Uterus (tissue), 4 donors: Measurements from ENCODE around the gene OTOP1. TPM values are rescaled to one million over a fixed set of nuclear protein-coding genes. Genes with fewer than 3 reads are reported as not detected.
"Not testable (repeated sequence)": the region's sequence is repeated elsewhere in the genome, so short reads cannot be mapped to it uniquely, and the experiment has no call there.

Experiments used
- DNase-seq, 2 donors: peaks; one replicate each; pipeline ENCODE4 v3.0.0-alpha.2; 2019 to 2020
- H3K27ac ChIP-seq, 2 donors: fragments of 200-600 bp; sonication (generic); 1 replicate in 1 of 2; 2 replicates in 1 of 2; pipeline ENCODE4 v1.5.1; 2016 to 2018
- H3K27me3 ChIP-seq, 2 donors: fragments of 200-600 bp; sonication (generic); one replicate each; pipeline ENCODE4 v1.5.1; 2018 to 2019; ENCODE audit warnings: control low read depth in 1 of 2
- H3K36me3 ChIP-seq, 2 donors: fragments of 200-600 bp; sonication (generic); one replicate each; pipeline ENCODE4 v1.5.1; 2019; ENCODE audit warnings: control low read depth in 1 of 2
- H3K4me1 ChIP-seq, 2 donors: fragments of 200-600 bp; sonication (generic); one replicate each; pipeline ENCODE4 v1.5.1; 2018 to 2019; ENCODE audit warnings: control low read depth in 1 of 2
- H3K4me3 ChIP-seq, 2 donors: fragments of 200-600 bp; sonication (generic); 1 replicate in 1 of 2; 2 replicates in 1 of 2; pipeline ENCODE4 v1.5.1; 2018 to 2019; ENCODE audit warnings: mild to moderate bottlenecking in 1 of 2
- H3K9me3 ChIP-seq, 2 donors: fragments of 200-600 bp; sonication (generic); one replicate each; pipeline ENCODE4 v1.5.1; 2019; ENCODE audit warnings: control low read depth in 1 of 2
- POLR2A ChIP-seq, 2 donors: fragments of 450-650 bp; IDR thresholded peaks; one replicate each; pipeline ENCODE4 v1.6.1; 2016; ENCODE audit warnings: antibody characterized with exemption in 2 of 2, mild to moderate bottlenecking in 1 of 2, moderate library complexity in 1 of 2
- intact Hi-C: fragments of 100-400 bp; cut with DNase I; formaldehyde crosslinking; loops from one replicate; pipeline ENCODE4 v1.15.1; 2023; ENCODE audit warnings: low total_unique reads
- total RNA-seq, 4 donors: library from RNA; depleted of rRNA in 3 of 4; stranded (reverse); fragments of >200 nt in 3 of 4; gene quantifications; one replicate each; pipeline versions ENCODE4 v1.1.0 to v1.2.4, GENCODE V29; 2014 to 2023
- TF ChIP-seq, protein P1 (sequence below), 4 experiments: fragments of 200-600 bp in 2 of 4; fragments of 450-650 bp in 2 of 4; sonication (generic) in 2 of 4; IDR thresholded peaks; one replicate each; pipeline ENCODE4 v1.5.1; 2016 to 2019; ENCODE audit warnings: antibody characterized with exemption in 4 of 4, mild to moderate bottlenecking in 2 of 4, moderate library complexity in 1 of 4
- donor health status: DM: yes; HTN: yes; CAD: no.

The OTOP1 gene
- total RNA-seq, 4 donors from 2014 or later, result not detected

DNA sequence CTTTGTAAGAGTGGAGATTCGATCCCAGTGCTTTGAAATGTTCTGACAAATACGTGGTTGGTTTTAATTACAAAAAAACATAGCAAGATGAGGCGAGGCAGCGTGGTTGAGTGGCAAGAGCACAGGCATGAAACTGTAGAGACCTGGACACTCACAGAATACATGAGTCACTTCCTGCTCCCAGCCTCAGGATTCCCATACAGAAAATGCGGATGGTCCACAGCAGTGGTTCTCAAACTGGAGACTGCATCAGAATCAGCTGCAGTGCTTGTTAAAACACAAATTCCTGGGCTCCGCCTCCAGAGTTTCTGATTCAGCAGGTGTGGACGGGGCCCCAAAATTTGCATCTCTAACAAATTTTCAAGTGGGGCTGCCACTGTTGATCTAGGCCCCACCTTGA is 10.1 kb downstream of the OTOP1 start:
- no peak for DNase-seq
- no peaks in the 10 kb centered on the region for H3K27me3 ChIP-seq

DNA sequence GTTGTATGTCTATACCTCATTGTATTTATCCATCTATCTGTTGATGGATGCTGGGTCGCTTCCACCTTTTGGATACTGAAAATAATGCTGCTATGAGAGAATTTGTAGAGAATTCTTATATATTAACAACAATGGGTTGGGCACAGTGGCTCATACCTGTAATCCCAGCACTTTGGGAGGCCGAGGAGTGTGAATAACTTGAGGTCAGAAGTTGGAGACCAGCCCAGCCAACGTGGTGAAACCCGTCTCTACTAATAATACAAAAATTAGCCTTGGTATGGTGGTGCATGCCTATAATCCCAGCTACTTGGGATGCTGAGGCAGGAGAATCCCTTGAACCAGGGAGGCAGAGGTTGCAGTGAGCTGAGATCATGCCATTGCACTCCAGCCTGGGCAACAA is 13.1 kb downstream of the OTOP1 start:
- H3K4me1 ChIP-seq, DNase-seq, H3K27ac ChIP-seq, intact Hi-C loops, H3K27me3 ChIP-seq, H3K4me3 ChIP-seq, H3K9me3 ChIP-seq, H3K36me3 ChIP-seq: not testable (repeated sequence)

More for the DNA sequence above, 10.1 kb downstream of the OTOP1 start:
- Histone ChIP-seq H3K27ac (no peak overlapping the region), H3K4me3 (no peak overlapping the region), H3K4me1 (no peaks in the 10 kb centered on the region), H3K36me3 (no peaks in the 10 kb centered on the region), H3K9me3 (no peaks in the 10 kb centered on the region)
- intact Hi-C loops, result no loop called here
- TF ChIP-seq POLR2A (IDR thresholded peaks at IDR 0.05), result no peak
- TF ChIP-seq, protein P1, sequence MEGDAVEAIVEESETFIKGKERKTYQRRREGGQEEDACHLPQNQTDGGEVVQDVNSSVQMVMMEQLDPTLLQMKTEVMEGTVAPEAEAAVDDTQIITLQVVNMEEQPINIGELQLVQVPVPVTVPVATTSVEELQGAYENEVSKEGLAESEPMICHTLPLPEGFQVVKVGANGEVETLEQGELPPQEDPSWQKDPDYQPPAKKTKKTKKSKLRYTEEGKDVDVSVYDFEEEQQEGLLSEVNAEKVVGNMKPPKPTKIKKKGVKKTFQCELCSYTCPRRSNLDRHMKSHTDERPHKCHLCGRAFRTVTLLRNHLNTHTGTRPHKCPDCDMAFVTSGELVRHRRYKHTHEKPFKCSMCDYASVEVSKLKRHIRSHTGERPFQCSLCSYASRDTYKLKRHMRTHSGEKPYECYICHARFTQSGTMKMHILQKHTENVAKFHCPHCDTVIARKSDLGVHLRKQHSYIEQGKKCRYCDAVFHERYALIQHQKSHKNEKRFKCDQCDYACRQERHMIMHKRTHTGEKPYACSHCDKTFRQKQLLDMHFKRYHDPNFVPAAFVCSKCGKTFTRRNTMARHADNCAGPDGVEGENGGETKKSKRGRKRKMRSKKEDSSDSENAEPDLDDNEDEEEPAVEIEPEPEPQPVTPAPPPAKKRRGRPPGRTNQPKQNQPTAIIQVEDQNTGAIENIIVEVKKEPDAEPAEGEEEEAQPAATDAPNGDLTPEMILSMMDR (IDR thresholded peaks at IDR 0.05), result no peak

DNA sequence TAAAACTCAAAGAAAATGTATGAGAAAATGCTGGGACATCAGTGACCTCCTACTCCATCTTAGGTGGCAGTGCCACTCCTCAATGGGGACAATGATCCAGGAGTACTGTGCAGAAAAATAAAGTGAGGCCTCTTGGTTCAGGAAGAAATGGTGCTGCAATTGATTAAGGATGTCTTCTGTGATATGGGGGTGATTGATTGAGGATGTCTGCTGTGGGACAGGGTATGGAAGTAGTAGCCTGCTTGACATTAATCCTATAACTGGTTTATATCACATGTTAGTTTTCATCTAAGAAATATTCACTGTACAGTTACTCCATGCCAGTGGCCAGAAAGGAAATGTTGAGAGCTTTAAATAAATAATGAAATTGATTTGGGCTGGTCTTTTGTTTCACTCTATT is 20.5 kb downstream of the OTOP1 start:
- H3K27ac ChIP-seq, result no peak overlapping the region
- H3K4me3 ChIP-seq, result no peak overlapping the region
- no peaks in the 10 kb centered on the region for H3K9me3 ChIP-seq
- peaks cover 0 to 3% of the 10 kb centered on the region in 2 donors for H3K27me3 ChIP-seq
- intact Hi-C loops, result no loop called here
- no peaks in the 10 kb centered on the region for H3K36me3 ChIP-seq
- TF ChIP-seq POLR2A (IDR thresholded peaks at IDR 0.05), result no peak
- DNase-seq, result no peak
- H3K4me1 ChIP-seq, result no peaks in the 10 kb centered on the region

DNA sequence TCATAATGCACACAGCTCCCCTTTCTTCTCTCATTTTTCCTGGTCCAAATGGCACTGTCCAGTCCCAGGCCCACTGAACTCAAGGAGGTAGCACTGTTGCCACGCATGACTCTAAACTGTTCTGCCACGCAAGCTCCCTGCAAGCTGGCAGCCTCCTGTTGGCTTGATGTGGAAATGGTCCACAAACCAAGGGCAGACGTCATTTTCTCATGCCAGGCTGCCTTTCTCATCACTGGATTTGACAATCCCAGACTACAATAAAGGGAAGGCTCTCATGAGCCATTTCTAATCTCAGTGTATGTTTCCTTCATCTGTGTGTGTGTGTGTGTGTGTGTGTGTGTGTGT is 22.4 kb downstream of the OTOP1 start:
- peaks cover 0 to 3% of the 10 kb centered on the region in 2 donors for H3K27me3 ChIP-seq
- no peaks in the 10 kb centered on the region for H3K4me1 ChIP-seq
- TF ChIP-seq, protein P1 (IDR thresholded peaks at IDR 0.05), result no peak
- TF ChIP-seq POLR2A (IDR thresholded peaks at IDR 0.05), result no peak
- DNase-seq, result no peak
- intact Hi-C loops, result no loop called here
- no peak overlapping the region for H3K27ac ChIP-seq
- H3K36me3 ChIP-seq, result no peaks in the 10 kb centered on the region
- no peak overlapping the region for H3K4me3 ChIP-seq
- no peaks in the 10 kb centered on the region for H3K9me3 ChIP-seq

DNA sequence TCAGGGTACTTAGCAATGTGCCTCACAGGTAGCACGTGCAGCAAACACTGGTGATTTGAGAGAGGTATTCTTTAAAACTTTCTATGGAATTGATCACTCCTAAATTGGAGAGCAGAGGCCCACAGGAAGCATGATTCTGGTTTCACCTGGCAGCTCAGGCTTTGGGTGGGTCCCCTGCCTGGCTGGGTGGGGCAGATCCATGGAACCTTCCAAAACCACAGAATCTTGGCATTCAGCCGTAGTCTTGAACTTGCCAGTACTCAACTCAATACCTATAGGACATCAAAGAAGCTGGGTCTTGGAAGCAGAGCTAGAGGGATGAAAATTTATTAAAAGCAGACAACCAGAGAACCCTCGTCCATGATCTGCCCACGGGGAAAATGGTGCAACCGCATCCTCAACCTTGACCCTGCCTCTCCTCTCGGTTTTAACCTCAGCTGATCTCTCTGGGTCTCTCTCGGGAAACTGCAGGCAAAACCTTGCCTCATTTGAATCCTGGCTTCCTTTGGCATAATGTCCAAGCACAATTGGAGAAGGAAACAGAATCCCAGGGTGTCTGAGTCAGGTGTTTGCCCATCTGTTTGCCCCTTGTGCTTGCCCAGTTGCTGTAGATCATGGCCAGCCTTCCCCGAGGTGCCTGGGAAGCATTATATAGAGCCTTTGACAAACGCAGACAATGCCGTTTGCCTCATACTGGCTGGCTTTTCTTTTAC is 22.9 kb downstream of the OTOP1 start:
- DNase-seq, result no peak
- Histone ChIP-seq H3K9me3 (no peaks in the 10 kb centered on the region), H3K27me3 (peaks cover 0 to 3% of the 10 kb centered on the region in 2 donors), H3K27ac (no peak overlapping the region), H3K36me3 (no peaks in the 10 kb centered on the region), H3K4me1 (no peaks in the 10 kb centered on the region), H3K4me3 (no peak overlapping the region)
- intact Hi-C loops, result no loop called here
- no peak for TF ChIP-seq POLR2A (IDR thresholded peaks at IDR 0.05)
- TF ChIP-seq, protein P1 (IDR thresholded peaks at IDR 0.05), result no peak

DNA sequence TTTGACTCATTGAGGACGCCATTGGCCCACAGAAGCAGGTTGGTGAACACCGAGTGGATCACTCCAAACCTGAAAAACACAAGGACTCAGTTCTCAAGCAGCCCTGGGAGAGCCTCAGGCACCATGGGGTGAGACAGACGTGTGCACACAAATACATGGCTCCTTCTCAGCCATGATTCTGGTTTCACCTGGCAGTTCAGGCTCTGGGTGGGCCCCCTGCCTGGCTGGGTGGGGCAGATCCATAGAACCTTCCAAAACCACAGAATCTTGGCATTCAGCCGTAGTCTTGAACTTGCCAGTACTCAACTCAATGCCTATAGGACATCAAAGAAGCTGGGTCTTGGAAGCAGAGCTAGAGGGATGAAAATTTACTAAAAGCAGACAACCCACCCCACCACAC is 24.2 kb downstream of the OTOP1 start:
- H3K27me3 ChIP-seq, result peaks cover 0 to 3% of the 10 kb centered on the region in 2 donors
- no peaks in the 10 kb centered on the region for H3K4me1 ChIP-seq
- DNase-seq, result no peak
- no peak overlapping the region for H3K4me3 ChIP-seq
- intact Hi-C loops, result no loop called here
- no peaks in the 10 kb centered on the region for H3K9me3 ChIP-seq
- no peaks in the 10 kb centered on the region for H3K36me3 ChIP-seq
- no peak for TF ChIP-seq POLR2A (IDR thresholded peaks at IDR 0.05)
- TF ChIP-seq, protein P1 (IDR thresholded peaks at IDR 0.05), result no peak
- no peak overlapping the region for H3K27ac ChIP-seq
